T follicular helper cell (primary cell): Measurements from ENCODE around the gene NLRX1.
"Not testable (repeated sequence)": the region's sequence is repeated elsewhere in the genome, so short reads cannot be mapped to it uniquely, and the experiment has no call there.

Experiments
- DNase-seq: peaks from one replicate; pipeline ENCODE4 v3.0.0-alpha.2; 2020; ENCODE audit warnings: low read depth

The NLRX1 gene

DNA sequence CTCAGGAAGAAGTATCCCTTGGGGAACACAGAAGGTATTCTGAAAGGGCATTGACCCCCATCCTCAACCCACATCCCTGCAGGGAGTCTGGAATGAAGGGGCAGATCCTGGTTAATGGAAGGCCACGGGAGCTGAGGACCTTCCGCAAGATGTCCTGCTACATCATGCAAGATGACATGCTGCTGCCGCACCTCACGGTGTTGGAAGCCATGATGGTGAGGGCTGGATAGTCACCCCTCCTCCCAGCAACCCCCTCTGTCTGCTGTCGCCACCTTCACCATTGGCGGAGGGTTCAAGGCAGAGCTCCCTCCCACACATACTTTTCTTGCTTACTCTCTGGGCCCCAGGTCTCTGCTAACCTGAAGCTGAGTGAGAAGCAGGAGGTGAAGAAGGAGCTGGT, 14.3 kb upstream of the NLRX1 start:
- no peak for DNase-seq

DNA sequence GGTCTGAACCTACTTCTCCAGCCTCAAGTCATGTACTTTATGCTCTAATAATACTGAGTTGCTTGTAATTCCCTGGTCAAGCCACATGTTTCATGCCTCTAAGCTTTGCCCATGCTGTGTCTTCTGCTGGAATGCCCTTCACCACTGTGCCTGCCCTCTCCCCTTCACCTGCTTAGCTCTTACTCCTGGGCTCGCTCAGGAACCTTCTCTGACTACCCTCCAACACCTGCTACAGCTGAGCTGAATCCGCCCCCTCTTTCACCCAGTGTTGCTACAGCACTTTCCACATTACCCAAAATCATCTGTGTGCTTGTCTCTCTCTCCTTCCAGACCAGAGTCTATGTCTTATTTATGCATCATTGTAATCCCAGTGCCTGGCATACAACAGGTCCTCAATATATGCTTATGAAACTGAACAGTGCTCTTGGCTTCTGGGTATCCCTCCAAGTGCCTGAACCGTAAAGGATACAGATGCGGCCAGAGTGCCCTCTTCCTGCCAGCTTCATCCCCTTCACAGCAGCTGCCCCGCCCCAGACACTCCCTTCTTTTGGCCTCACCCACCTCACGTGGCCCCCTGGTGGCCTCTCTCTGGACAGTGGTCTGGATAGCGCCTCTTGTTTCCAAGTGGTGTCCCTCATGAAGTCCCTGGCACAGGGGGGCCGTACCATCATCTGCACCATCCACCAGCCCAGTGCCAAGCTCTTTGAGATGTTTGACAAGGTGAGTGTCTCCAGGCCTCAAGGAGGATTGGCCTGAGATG, 12.6 kb upstream of the NLRX1 start:
- DNase-seq = no peak

DNA sequence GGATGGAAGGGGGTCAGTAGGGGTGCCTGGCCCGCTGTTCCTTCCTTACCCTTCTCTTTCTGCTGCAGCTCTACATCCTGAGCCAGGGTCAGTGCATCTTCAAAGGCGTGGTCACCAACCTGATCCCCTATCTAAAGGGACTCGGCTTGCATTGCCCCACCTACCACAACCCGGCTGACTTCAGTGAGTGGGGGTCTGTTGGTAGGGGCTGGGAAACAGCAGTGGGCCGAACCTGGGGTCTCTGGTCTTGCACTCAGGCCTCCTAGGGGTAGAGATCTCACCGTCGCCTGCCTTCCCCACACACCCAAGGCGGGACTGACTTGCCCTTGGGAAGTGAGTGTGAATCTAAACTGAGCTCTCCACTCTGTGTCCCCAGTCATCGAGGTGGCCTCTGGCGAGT, 12.0 kb upstream of the NLRX1 start:
- DNase-seq = no peak

DNA sequence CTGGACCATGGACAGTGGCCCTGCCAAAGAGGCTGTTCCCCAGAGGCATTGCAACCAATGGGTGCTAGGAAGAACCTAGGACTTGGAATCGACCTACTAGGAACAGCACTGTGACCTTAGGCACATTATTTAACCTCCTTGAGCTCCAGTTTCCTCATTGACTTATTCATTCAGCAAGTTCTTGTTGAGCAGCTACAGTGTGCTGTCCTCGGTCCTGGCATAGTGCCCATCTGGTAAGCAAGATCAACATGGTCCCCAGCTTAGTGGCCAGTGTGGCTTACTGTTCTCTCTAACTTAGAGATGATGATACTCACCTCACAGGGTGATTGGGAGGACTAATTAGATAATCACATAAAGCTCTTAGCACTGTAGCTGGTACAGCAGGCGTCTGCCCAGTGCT, 11.5 kb upstream of the NLRX1 start:
- DNase-seq = no peak

DNA sequence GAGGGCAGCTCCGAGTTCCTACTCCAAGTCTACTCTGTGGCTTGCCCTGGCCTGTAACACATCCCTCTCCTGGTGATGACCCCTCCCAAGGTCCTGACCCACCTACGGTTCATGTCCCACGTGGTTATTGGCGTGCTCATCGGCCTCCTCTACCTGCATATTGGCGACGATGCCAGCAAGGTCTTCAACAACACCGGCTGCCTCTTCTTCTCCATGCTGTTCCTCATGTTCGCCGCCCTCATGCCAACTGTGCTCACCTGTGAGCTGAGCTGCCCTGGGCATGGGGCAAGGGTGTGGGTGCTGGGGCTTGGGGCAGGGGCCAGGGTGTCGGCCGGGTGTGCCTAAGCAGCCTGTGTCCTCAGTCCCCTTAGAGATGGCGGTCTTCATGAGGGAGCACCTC, 10.1 kb upstream of the NLRX1 start:
- no peak for DNase-seq

DNA sequence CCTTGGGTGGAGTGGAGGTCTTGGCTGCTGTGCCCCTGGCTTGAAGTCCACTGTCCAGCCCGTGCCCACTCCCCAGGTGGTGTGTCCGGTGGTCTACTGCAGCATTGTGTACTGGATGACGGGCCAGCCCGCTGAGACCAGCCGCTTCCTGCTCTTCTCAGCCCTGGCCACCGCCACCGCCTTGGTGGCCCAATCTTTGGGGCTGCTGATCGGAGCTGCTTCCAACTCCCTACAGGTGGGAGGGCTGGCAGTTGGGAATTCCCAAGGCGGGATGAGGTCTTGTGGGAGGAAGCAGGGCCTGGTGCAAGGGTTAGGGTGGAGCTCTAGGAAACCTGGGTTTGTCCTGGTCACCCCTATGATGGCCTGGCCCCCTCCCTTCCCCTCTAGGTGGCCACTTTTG, 8.4 kb upstream of the NLRX1 start:
- no peak for DNase-seq

DNA sequence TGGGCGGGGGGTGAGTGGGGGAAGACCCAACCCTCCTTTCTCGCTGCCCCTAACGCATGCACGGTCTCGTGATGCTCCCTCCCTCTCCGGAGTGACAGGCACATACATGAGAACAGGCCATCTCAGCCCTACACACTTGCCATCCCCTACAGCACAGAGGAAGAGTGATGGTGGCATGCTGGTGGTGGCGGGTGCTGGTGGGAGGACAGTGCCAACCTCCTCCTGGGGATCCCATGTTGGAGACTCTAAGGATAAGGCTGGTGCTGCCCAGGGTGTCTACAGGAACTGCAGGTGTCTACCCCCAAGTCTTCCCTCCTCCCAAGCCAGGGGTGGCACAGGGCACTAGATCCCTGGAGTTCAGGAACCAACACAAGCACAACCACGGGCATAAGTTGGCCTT, 6.7 kb upstream of the NLRX1 start:
- no peak for DNase-seq

DNA sequence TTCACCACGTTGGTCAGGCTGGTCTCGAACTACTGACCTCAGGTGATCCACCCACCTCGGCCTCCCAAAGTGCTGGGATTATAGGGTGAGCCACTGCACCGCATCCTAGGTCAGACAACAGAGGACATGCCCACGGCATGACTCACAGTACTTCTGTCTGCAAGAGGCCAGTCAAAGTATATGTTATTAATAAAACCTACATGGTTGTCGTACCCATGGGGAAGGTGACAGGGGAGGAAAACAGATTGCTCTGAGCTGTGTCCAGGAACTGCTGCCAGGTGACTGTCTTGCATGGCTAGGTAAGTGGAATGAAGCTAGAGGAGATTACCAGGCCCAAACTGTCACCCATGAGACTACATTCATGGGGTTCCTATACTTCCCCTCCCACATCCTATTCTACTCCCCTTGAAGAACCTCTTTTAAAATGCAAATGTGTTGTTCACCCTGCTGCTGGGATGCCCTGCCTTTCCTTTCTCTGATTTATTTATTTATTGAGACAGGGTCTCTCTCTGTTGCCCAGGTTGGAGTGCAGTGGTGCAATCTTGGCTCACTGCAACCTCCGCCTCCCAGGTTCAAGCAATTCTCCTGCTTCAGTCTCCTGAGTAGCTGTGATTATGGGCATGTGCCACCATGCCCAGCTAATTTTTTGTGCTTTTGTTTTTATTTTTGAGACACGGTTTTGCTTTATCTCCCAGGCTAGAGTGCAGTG, 2.0 kb upstream of the NLRX1 start:
- no peak for DNase-seq

DNA sequence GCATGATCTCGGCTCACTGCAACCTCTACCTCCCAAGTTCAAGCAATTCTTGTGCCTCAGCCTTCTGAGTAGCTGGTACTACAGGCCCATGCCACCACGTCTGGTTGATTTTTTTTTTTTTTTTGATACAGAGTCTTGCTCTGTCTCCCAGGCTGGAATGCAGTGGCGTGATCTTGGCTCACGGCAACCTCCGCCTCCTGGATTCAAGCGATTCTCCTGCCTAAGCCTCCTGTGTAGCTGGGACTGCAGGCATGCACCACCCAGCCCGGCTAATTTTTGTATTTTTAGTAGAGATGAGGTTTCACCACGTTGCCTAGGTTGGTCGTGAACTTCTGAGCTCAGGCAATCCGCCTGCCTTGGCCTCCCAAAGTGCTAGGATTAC, 1.5 kb upstream of the NLRX1 start:
- not testable (repeated sequence) for DNase-seq

DNA sequence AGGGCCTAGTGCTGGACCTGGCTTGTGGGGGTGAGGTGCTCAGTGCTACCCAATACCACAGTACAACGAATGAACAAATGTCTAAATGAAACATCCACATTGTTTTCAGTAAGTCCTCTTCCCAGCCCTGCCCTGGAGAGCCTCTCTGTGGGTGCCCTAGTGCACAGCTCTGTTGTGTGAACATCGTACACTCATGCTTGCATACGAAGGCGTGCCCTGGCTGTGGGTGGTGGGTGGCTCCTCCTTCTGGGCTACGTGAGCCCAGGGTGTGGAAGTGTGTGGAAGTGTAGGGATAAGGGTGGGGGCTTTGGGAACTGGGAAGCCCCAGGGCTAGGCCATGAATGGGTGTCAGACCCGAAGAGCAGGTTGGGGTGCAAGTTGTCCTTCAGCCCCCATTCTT, 592 bp upstream of the NLRX1 start:
- no peak for DNase-seq

DNA sequence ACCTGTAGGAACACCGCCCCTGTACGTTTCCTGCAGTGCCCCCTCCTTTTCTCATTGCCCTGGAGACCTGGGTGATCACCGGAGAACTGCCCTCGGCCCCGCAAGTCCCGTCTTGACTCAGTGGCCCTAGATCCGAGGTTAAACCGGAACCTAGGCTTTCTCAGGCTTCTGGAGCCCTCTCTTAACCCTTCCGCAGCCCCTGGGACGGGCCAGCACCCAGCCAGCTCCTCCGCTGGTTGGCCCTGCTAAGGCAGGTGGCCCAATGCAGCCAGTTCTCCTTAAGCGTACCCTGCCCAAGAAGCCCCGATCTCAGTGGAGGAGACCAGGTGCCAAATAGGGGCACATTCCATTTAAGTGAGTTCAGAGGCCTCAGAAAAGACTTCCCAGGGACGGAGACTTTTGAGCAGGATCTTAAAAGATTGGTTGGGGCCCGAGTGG, 776 bp downstream of the NLRX1 start:
- no peak for DNase-seq

DNA sequence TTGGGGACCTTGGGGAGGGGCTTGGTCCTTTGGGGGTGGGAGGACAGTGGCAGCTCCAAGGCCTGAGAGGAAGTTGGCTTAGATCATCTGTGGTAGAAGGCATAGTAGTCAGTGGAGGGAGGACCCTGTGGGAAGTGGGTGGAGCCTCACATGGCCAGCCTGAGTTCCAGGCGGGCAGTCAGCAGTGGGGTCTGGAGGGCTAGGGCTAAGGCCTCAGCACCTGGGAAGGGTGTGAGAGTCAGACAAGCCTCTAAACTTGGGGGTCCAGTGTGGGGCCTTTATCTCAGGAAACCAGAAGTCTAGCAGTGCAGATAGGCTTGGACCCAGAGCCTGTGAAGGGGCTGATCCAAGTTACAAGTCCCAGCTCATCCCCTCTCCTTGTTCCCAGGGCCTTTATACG, 4.0 kb downstream of the NLRX1 start:
- no peak for DNase-seq

DNA sequence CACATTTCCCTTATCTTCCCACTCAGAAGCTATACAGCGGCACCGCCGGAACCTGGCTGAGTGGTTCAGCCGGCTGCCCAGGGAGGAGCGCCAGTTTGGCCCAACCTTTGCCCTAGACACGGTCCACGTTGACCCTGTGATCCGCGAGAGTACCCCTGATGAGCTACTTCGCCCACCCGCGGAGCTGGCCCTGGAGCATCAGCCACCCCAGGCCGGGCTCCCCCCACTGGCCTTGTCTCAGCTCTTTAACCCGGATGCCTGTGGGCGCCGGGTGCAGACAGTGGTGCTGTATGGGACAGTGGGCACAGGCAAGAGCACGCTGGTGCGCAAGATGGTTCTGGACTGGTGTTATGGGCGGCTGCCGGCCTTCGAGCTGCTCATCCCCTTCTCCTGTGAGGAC, 4.9 kb downstream of the NLRX1 start:
- no peak for DNase-seq

DNA sequence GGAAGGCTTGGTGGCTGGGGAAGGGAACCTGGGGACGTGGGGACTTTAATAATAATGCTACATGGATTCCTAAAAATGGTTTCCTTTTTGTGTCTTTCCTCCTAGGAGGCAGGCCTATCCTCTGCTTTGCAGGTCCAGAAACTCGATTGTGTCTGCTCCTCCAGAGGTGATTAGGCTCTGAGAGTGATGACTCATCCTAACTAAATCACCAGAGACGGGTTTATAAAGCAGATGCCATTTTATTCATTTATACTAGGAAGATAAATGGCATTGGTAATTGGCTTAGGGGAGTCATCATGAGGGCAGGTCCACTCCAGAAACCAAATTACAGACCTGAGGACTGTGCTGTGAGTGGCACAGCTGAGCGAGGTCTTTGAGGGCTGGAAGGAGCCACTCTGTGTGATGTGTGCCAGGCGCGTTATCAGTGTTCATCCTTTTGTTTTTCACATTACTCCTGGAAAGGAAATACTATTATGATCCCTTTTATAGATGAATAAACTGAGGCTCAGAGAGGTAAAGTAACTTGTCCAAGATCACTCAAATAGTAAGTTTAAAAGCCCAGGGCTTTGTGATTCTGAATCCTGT, 7.1 kb downstream of the NLRX1 start:
- DNase-seq = no peak

DNA sequence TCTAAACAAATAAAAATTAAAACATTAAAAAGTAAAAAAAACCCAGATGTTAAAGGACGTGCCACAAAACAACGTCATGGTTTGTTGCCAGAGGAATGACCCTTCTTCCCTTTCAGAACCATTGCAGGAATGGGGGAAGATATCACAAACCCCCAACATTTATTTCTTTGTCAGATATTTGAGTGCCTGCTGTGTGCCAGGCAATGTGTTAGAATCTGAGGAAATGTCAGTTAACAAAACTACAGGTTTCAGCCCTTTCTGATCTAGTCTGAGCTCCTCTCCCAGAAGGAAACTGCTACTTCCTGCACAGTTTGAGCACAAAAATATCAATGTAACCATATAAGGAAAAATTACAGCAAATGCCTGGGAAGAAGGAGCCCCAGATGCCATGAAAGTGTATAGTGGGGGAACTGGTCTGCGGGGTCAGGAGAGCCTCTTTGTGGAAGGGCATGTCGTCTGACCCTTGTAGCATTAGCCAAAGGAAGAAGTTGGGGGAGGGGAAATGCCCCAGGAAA, 9.7 kb downstream of the NLRX1 start:
- no peak for DNase-seq

DNA sequence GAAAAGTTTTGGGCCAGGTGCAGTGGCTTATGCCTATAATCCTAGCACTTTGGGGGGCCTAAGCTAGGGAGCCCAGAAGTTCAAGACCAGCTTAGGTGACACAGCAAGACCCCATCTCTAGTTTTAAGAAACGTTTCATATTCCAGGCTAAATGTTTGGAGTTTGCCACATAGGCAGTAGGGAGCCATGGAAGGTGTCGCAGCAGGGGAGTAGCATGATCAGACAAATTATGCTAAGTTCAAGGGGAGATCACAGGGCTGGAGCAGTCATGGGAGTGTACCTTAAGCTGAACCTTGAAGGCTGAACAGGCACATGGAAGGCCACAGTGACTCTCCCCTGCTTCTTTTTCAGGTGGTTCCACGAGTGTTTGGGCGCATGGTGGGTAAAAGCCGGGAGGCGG, 10.8 kb downstream of the NLRX1 start:
- no peak for DNase-seq

DNA sequence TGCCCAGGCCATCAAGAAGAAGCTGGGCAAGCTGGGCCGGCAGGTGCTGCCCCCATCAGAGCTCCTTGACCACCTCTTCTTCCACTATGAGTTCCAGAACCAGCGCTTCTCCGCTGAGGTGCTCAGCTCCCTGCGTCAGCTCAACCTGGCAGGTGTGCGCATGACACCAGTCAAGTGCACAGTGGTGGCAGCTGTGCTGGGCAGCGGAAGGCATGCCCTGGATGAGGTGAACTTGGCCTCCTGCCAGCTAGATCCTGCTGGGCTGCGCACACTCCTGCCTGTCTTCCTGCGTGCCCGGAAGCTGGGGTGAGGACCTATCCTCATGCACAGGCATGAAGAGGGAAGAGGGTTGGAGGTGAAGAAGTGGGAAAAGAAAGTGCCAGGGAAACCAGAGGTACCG, 11.5 kb downstream of the NLRX1 start:
- no peak for DNase-seq

DNA sequence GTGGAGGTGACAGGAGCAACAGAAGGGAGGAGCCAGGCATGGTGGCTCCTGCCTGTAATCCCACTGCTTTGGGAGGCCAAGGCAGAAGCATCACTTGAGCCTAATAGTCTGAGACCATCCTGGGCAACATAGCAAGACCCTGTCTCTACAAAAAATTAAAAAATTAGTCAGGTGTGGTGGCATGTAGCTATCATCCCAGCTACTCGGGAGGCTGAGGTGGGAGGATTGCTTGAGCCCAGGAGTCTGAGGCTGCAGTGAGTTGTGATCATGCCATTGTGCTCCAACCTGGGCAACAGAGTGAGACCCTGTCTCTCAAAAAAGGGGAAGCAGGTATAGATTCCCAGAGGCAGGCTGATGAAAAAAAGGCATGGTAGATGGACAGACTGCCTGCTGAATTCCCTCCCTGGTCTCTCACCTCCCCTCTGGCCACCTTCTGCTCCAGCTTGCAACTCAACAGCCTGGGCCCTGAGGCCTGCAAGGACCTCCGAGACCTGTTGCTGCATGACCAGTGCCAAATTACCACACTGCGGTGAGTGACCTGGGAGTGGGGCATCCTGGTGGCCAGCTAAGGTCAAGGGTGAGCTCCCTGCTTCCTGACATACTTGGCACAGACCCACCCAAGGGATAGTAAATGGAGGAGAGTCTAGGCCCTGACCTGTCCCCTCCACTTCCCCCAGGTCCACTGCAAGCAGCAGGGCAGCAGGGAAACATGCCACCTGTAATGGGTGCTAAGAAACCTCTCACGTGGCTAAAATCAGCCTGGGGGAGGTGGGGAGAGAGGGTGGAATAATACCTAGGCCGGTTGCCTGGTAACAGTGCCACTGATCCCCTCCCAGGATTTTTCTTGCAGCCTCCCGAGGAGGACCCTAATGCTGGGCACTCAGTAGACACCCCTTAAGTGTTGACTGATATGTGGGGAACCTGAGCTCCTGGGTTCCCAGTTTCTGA, 12.5 kb downstream of the NLRX1 start:
- DNase-seq = no peak

DNA sequence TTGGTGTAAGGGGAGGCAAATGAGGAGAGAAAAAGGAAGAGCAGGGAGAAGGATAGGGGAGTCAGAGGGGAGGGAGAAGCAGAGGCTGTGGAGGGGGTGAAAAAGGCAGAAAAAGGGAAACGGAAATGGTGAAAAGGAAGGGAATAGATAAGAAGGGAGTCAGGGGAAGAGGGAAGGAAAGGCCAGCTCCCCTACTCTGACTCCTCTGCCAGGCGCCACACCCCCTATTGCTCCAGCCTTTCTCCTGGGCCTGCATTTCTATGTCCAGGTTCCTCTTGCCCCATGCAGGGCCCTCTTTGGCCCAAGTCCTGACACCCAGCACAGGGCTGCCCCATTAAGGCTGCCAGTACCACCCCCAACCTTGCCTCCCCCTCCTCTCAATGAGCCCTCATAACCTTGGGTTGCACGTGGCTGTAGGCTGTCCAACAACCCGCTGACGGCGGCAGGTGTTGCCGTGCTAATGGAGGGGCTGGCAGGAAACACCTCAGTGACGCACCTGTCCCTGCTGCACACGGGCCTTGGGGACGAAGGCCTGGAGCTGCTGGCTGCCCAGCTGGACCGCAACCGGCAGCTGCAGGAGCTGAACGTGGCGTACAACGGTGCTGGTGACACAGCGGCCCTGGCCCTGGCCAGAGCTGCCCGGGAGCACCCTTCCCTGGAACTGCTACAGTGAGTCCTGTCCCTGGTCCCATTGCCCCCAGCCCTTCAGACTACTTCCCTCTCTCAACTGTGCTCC, 13.3 kb downstream of the NLRX1 start:
- DNase-seq = no peak

DNA sequence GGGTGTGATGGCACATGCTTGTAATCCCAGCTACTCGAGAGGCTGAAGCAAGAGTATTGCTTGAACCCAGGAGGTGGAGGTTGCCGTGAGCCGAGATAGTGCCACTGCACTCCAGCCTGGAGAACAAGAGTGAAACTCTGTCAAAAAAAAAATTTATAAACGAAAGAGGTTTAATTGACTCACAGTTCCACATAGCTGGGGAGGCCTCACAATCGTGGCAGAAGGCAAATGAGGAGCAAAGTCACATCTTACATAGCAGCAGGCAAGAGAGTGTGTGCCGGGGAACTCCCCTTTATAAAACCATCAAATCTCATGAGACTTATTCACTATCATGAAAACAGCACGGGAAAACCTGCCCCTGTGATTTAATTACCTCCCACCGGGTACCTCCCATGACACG, 15.9 kb downstream of the NLRX1 start:
- not testable (repeated sequence) for DNase-seq

DNA sequence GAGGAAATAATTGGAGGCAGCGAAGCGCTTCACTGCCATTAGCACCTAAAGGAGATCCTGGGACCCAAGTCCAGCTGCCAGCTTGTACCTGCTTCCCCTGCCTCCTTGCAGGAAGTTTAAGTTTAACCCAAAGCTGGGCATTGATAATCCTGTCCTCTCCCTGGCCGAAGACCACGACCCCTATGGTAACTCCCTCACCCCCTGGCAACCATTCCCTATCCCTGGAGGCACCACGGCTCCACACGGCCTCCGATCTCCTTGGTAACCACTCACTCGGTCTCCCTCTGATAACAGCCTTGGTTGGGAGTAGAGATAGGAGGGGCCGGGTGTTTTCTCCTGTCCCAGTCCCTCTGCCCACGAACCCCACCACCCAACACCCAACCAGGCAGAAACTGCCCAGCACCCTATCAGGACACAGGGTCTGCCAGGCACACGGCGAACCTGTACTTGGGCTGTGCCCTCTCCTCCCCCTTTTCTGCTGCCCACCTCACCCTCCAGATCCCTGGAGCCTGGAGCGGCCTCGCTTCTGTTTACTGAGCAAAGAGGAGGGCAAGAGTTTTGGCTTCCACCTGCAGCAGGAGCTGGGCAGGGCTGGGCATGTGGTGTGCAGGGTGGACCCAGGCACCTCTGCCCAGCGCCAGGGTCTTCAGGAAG, 17.6 kb downstream of the NLRX1 start:
- no peak for DNase-seq
